NCI-H524 treated with DMSO at 0.1 percent for 48 hours (cell line): ENCODE results near the gene RRP1B.
A peak's percentile ranks its signal among the peaks of the same experiment; 100 is the strongest.
"Not testable (repeated sequence)": the region's sequence is repeated elsewhere in the genome, so short reads cannot be mapped to it uniquely, and the experiment has no call there.

ENCODE experiments used
- DNase-seq: peaks from one replicate; lab custom pipeline; 2025; lab: John Stamatoyannopoulos, UW

The RRP1B gene

GRCh38 chr21:43639470-43640353 is 19.6 kb upstream of the RRP1B start:
- DNase-seq: no peak

GRCh38 chr21:43640400-43640799 is 19.0 kb upstream of the RRP1B start:
- no peak for DNase-seq

GRCh38 chr21:43643193-43643592 is 16.2 kb upstream of the RRP1B start:
- DNase-seq: no peak

GRCh38 chr21:43644071-43644470 is 15.3 kb upstream of the RRP1B start:
- DNase-seq: no peak

- no peak for DNase-seq
These were observed 14.8 kb upstream of the RRP1B start for GRCh38 chr21:43644609-43645008.

GRCh38 chr21:43645136-43645891 is 14.0 kb upstream of the RRP1B start:
- no peak for DNase-seq

GRCh38 chr21:43645976-43646375 is 13.4 kb upstream of the RRP1B start:
- DNase-seq: no peak

- peak; percentile 56 for DNase-seq
These were observed 12.7 kb upstream of the RRP1B start for GRCh38 chr21:43646550-43647260.

- DNase-seq: no peak
These were observed 11.2 kb upstream of the RRP1B start for GRCh38 chr21:43648171-43648570.

GRCh38 chr21:43651926-43652325 is 7.4 kb upstream of the RRP1B start:
- DNase-seq: not testable (repeated sequence)

- no peak for DNase-seq
These were observed 6.7 kb upstream of the RRP1B start for GRCh38 chr21:43652616-43653015.

GRCh38 chr21:43653626-43654025 is 5.7 kb upstream of the RRP1B start:
- no peak for DNase-seq

- no peak for DNase-seq
These were observed 4.4 kb upstream of the RRP1B start for GRCh38 chr21:43654806-43655489.

GRCh38 chr21:43657355-43658087 is 1.8 kb upstream of the RRP1B start:
- DNase-seq: no peak

- no peak for DNase-seq
These were observed 1.1 kb upstream of the RRP1B start for GRCh38 chr21:43658088-43658741.

- DNase-seq: no peak
These were observed 608 bp upstream of the RRP1B start for GRCh38 chr21:43658769-43659135.

- no peak for DNase-seq
These were observed 2.9 kb downstream of the RRP1B start for GRCh38 chr21:43662286-43662685.

GRCh38 chr21:43663033-43663432 is 3.7 kb downstream of the RRP1B start:
- no peak for DNase-seq

GRCh38 chr21:43664358-43664757 is 5.0 kb downstream of the RRP1B start:
- no peak for DNase-seq

GRCh38 chr21:43665879-43666278 is 6.5 kb downstream of the RRP1B start:
- DNase-seq: no peak
